GM21619 (cell line): ENCODE results near the gene CARD6.
"Not testable (repeated sequence)": the region's sequence is repeated elsewhere in the genome, so short reads cannot be mapped to it uniquely, and the experiment has no call there.

ENCODE experiments used
- ATAC-seq: cut with Tn5 transposase; IDR thresholded peaks from one replicate; pipeline ENCODE4 v1.9.1; 2021; ENCODE audit not compliant: unreplicated experiment

CARD6 gene

GRCh38 chr5:40841068-40841805 lies at the start of gene CARD6:
TSS of gene CARD6 (plus strand) at chr5:40841367. CDS start at chr5:40841383, 16 bp downstream.
- ATAC-seq, result peak; percentile 60

- ATAC-seq, result no peak
These were observed 49.4 kb upstream of the CARD6 start for GRCh38 chr5:40791715-40792139.

- ATAC-seq, result not testable (repeated sequence)
These were observed 48.5 kb upstream of the CARD6 start for GRCh38 chr5:40792691-40793090.

- ATAC-seq, result not testable (repeated sequence)
These were observed 46.8 kb upstream of the CARD6 start for GRCh38 chr5:40794340-40794739.

- ATAC-seq, result not testable (repeated sequence)
These were observed 46.3 kb upstream of the CARD6 start for GRCh38 chr5:40794877-40795276.

- no peak for ATAC-seq
These were observed 44.7 kb upstream of the CARD6 start for GRCh38 chr5:40796487-40796889.

- ATAC-seq, result peak; percentile 38
These were observed 43.7 kb upstream of the CARD6 start for GRCh38 chr5:40797273-40798011.

- peak; percentile 94 for ATAC-seq
These were observed 43.0 kb upstream of the CARD6 start, which contains the start of gene PRKAA1 for GRCh38 chr5:40798012-40798800. TSS of gene PRKAA1 (minus strand) at chr5:40798374. CDS start at chr5:40798189, 185 bp downstream.

GRCh38 chr5:40798801-40799210 lies 42.4 kb upstream of the CARD6 start:
- ATAC-seq, result no peak

- ATAC-seq, result no peak
These were observed 41.9 kb upstream of the CARD6 start for GRCh38 chr5:40799258-40799657.

GRCh38 chr5:40801771-40802562 lies 39.2 kb upstream of the CARD6 start:
- no peak for ATAC-seq

GRCh38 chr5:40812125-40812524 lies 29.0 kb upstream of the CARD6 start:
- no peak for ATAC-seq

GRCh38 chr5:40813698-40814281 lies 27.4 kb upstream of the CARD6 start:
- ATAC-seq, result no peak

GRCh38 chr5:40823459-40823858 lies 17.7 kb upstream of the CARD6 start:
- no peak for ATAC-seq

GRCh38 chr5:40825461-40826043 lies 15.6 kb upstream of the CARD6 start:
- not testable (repeated sequence) for ATAC-seq

- no peak for ATAC-seq
These were observed 14.5 kb upstream of the CARD6 start for GRCh38 chr5:40826489-40827187.

- ATAC-seq, result no peak
These were observed 13.8 kb upstream of the CARD6 start for GRCh38 chr5:40827188-40827977.

GRCh38 chr5:40828021-40828631 lies 13.0 kb upstream of the CARD6 start:
- ATAC-seq, result no peak
